ENCODE results near the gene TAMALIN. TPM values are rescaled to one million over a fixed set of nuclear protein-coding genes. Genes with fewer than 3 reads are reported as not detected.

Gene TAMALIN
- polyA plus RNA-seq, 3 donors = 0.63 to 118 (median 1.6) TPM

GRCh38 chr12:52061470-52062166, 54.9 kb downstream of the TAMALIN start:
- intact Hi-C loops (cut with micrococcal nuclease) = no loop called here
- peaks cover 5 to 16% of the 10 kb centered on the region in 2 donors for H3K36me3 Mint-ChIP-seq
- no peak for TF ChIP-seq CTCF (IDR thresholded peaks at IDR 0.05)
- H3K9me3 ChIP-seq (replicated peaks in 1 of 2; ENCODE audit: control insufficient read depth in 1 of 2, insufficient read depth in 1 of 2, low read length in 2 of 2) = no peaks in the 10 kb centered on the region
- no peak overlapping the region for H3K4me3 ChIP-seq (replicated peaks in 1 of 3; ENCODE audit: low read depth in 2 of 3, low read length in 3 of 3)
- no peak overlapping the region for H3K4me3 Mint-ChIP-seq
- DNase-seq = no peak
- WGBS (ENCODE audit: insufficient coverage) = 96% methylated on average over 5 of the region's 12 CpGs
- H2AFZ ChIP-seq (ENCODE audit: insufficient read depth, low read depth, low read length, poor library complexity, severe bottlenecking) = no peak overlapping the region
- no peaks in the 10 kb centered on the region for H3K79me2 ChIP-seq (ENCODE audit: insufficient read depth, low read length)
- no peak overlapping the region for H3K9ac ChIP-seq (ENCODE audit: insufficient read depth, low read length, poor library complexity, severe bottlenecking)
- H3K27me3 ChIP-seq (ENCODE audit: control insufficient read depth in 2 of 2, insufficient read depth in 2 of 2, low read length in 2 of 2) = no peaks in the 10 kb centered on the region
- no peaks in the 10 kb centered on the region for H3K4me1 ChIP-seq (ENCODE audit: control insufficient read depth in 1 of 2, insufficient read depth in 2 of 2, low read length in 2 of 2)
- H4K20me1 ChIP-seq (ENCODE audit: insufficient read depth, low read length) = peaks cover 21% of the 10 kb centered on the region
- peaks cover 0 to 2% (median 0%) of the 10 kb centered on the region in 7 donors for H3K9me3 Mint-ChIP-seq
- peaks cover 4 to 19% (median 11%) of the 10 kb centered on the region in 3 donors for H3K27me3 Mint-ChIP-seq (ENCODE audit: low read depth in 3 of 3)
- H3K27ac Mint-ChIP-seq = no peak overlapping the region
- no peak overlapping the region for H3K4me2 ChIP-seq (replicated peaks; ENCODE audit: extremely low read depth, low read length, poor library complexity, severe bottlenecking)
- H3K36me3 ChIP-seq (replicated peaks in 1 of 2; ENCODE audit: control insufficient read depth in 1 of 2, insufficient read depth in 2 of 2, low read length in 2 of 2) = peaks cover 0 to 10% of the 10 kb centered on the region in 2 donors
- no peak overlapping the region for H3K27ac ChIP-seq (ENCODE audit: low read depth in 1 of 2, low read length in 2 of 2)
- peaks cover 10% of the 10 kb centered on the region for H3K4me1 Mint-ChIP-seq

GRCh38 chr12:52062167-52063081, 55.7 kb downstream of the TAMALIN start:
- no peak overlapping the region for H3K27ac Mint-ChIP-seq
- peaks cover under 1 to 10% of the 10 kb centered on the region in 2 donors for H3K36me3 Mint-ChIP-seq
- H3K36me3 ChIP-seq (replicated peaks in 1 of 2; ENCODE audit: control insufficient read depth in 1 of 2, insufficient read depth in 2 of 2, low read length in 2 of 2) = peaks cover 0 to 2% of the 10 kb centered on the region in 2 donors
- H3K4me1 Mint-ChIP-seq = peaks cover 16% of the 10 kb centered on the region
- no peak overlapping the region for H3K4me3 ChIP-seq (replicated peaks in 1 of 3; ENCODE audit: low read depth in 2 of 3, low read length in 3 of 3)
- no peak overlapping the region for H3K4me2 ChIP-seq (replicated peaks; ENCODE audit: extremely low read depth, low read length, poor library complexity, severe bottlenecking)
- TF ChIP-seq CTCF (IDR thresholded peaks at IDR 0.05) = no peak
- no peak overlapping the region for H3K27ac ChIP-seq (ENCODE audit: low read depth in 1 of 2, low read length in 2 of 2)
- peaks cover 0 to 5% of the 10 kb centered on the region in 2 donors for H3K27me3 ChIP-seq (ENCODE audit: control insufficient read depth in 2 of 2, insufficient read depth in 2 of 2, low read length in 2 of 2)
- intact Hi-C loops (cut with micrococcal nuclease) = no loop called here
- no peak for DNase-seq
- no peak overlapping the region for H3K4me3 Mint-ChIP-seq
- no peak overlapping the region for H2AFZ ChIP-seq (ENCODE audit: insufficient read depth, low read depth, low read length, poor library complexity, severe bottlenecking)
- peaks cover 2 to 21% (median 16%) of the 10 kb centered on the region in 3 donors for H3K27me3 Mint-ChIP-seq (ENCODE audit: low read depth in 3 of 3)
- no peaks in the 10 kb centered on the region for H3K4me1 ChIP-seq (ENCODE audit: control insufficient read depth in 1 of 2, insufficient read depth in 2 of 2, low read length in 2 of 2)
- H4K20me1 ChIP-seq (ENCODE audit: insufficient read depth, low read length) = peaks cover 13% of the 10 kb centered on the region
- no peak overlapping the region for H3K9ac ChIP-seq (ENCODE audit: insufficient read depth, low read length, poor library complexity, severe bottlenecking)
- H3K9me3 Mint-ChIP-seq = peaks cover 0 to 2% (median 0%) of the 10 kb centered on the region in 7 donors
- no peaks in the 10 kb centered on the region for H3K9me3 ChIP-seq (replicated peaks in 1 of 2; ENCODE audit: control insufficient read depth in 1 of 2, insufficient read depth in 1 of 2, low read length in 2 of 2)
- H3K79me2 ChIP-seq (ENCODE audit: insufficient read depth, low read length) = no peaks in the 10 kb centered on the region
- 90% methylated on average over 4 of the region's 6 CpGs for WGBS (ENCODE audit: insufficient coverage)
